CD4-positive, alpha-beta T cell treated with Interleukin-6 for 4 hours (primary cell): Measurements from ENCODE around the gene LCE6A.

Experiments used
- DNase-seq: peaks from one replicate; pipeline ENCODE4 v3.0.0-alpha.2; 2020; ENCODE audit warnings: mixed read lengths

LCE6A gene

GRCh38 chr1:152878042-152878441 is 35.4 kb downstream of the LCE6A start, which contains the start of gene SMCP:
Gene SMCP (plus strand): TSS chr1:152878322. CDS start chr1:152884423, 6,101 bp downstream.
- peak; percentile 4 for DNase-seq

DNA sequence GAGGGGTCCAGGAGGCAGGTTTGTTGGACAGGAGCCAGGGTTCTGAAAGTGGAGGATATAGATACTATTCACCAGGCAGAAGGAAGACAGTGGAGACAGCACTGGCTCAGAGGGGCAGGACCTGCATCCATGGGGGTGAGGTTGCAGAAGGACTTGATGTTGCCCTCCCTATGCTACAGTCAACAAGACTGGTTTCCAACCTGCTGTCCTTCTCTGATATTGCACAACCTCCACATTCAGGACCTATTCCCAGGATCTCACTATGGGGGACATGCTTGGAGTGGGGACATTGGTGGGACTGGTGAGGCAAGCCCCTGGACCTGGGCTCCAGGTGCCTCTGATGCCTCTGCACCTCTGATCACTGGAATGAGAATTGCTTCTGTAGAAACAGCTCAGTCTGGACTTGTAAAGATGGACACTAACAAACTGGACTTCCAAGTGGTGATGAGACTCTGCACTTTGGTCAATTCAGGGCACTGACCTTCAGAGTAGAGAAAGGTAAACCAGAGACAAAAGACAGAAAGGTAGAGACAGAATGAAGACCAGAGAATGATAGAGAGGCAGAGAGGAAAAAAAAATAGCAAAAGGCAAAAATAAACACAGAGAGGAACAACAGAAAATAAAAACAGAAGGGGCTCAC is 37.0 kb downstream of the LCE6A start:
- no peak for DNase-seq

GRCh38 chr1:152880316-152880715 is 37.7 kb downstream of the LCE6A start:
- DNase-seq: no peak

DNA sequence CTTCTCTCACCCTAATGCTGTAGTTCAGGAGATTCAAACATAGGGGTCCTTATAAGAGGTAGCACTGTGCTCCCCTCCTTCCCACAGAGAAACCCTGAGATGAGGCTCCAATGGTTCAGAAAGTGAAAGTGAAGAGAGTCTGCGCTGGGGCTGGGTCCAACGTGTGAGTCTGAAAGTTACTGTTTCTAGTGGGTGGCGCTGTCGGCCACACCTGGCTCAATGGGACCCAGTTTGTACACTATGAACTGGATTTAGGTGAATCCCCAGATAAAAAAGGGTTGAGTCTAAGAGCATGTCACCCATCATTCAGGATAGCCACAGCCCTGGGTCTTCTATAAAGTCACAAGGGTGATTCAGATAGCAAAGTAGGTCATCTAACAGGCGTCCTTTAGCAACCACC is 38.3 kb downstream of the LCE6A start:
- DNase-seq: no peak

DNA sequence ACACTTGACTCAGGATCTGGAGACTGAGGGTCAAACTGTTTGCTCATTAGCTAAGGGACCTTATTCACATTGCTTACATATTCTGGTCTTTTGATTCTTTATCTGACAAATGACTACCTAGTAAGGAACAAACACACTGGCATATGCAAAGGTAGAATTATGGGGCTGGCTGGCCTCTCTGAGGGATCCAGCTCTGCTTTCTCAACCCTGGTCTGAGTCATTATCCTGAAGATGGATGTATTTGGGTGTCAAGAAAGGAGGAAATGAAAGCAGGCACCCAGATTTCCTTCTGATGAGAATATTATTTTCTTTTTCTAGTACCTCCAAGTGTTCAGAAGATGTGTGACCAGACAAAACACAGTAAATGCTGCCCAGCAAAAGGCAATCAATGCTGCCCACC is 41.4 kb downstream of the LCE6A start:
- no peak for DNase-seq

- DNase-seq: no peak
Measured at GRCh38 chr1:152884506-152884905, 41.9 kb downstream of the LCE6A start.

GRCh38 chr1:152884966-152885624 is 42.4 kb downstream of the LCE6A start:
- no peak for DNase-seq

GRCh38 chr1:152886085-152886484 is 43.4 kb downstream of the LCE6A start:
- DNase-seq: no peak

DNA sequence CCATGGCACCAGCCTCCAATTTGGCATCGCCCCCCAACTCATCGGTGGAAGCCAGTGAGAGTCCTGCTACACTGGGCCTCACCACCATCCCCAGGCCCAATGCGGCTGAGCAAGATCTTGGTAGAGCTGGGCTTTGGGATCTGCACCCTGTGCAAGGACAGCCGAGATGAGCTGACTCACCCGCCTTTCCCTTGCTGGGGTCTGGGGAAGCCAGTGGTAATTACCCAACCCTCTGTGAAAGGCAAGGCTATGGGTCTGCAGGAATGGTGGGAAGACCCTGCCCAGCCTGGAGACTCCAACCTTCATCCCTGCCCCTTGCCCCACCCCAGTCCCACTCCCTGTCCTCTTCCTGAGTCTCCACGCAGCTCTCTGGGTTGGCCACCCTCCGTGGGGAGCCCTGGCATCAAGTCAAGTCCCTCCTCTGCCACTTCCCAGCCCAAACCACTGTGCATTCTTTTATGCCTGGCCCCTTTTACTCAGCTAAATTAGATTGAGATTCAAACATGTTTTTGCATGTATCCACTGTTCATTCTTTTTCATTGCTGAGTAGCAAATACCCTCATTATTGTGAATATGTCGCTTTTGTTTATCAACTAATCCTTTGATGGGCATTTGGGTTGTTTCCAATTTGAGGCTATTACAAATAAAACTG is 44.2 kb downstream of the LCE6A start:
- no peak for DNase-seq

DNA sequence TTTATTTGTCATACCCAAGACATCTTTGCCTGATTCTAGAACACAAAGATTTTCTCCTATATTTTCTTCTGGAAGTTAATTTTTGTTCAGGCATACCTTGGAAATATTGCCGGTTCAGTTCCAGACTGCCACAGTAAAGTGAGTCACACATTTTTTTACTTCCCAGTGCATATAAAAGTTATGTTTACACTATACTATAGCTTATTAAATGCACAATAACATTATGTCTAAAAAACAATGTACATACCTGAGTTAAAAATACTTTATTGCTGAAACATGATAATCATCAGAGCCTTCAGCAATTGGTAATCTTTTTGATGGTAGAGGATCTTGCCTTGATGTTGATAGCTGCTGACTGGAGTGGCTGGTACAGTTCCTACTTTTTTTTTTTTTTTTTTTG is 45.5 kb downstream of the LCE6A start:
- no peak for DNase-seq
